GM21576 (cell line): Measurements from ENCODE around the gene IGSF8.
A peak's percentile ranks its signal among the peaks of the same experiment; 100 is the strongest.

ENCODE experiments used
- ATAC-seq: cut with Tn5 transposase; IDR thresholded peaks from one replicate; pipeline ENCODE4 v1.9.1; 2021; ENCODE audit warnings: mild to moderate bottlenecking, moderate library complexity; ENCODE audit not compliant: unreplicated experiment

The IGSF8 gene

DNA sequence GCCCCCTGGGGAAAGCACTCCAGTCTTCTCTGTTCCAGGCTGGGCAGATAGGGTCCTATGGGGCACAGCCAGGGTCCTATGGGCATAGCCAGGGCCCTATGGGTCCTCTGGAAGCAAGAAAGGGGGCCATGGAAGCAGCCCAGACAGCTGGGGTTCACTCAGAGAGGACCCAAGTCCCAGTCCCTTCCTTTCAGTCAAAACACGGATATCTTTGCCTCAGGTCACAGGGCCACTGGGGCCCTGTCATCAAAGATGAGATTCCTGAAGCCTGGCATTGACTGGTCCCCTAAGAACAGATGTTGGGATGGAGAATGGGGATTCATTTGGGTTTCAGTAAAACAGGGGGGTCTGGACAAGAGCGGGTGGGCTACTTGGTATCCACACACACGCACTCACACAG, 8.5 kb downstream of the IGSF8 start:
- no peak for ATAC-seq

GRCh38 chr1:160087118-160087662, 11.2 kb downstream of the IGSF8 start:
- ATAC-seq = no peak

GRCh38 chr1:160086456-160086892, 11.9 kb downstream of the IGSF8 start:
- ATAC-seq = no peak

GRCh38 chr1:160085686-160086455, 12.5 kb downstream of the IGSF8 start:
- no peak for ATAC-seq

DNA sequence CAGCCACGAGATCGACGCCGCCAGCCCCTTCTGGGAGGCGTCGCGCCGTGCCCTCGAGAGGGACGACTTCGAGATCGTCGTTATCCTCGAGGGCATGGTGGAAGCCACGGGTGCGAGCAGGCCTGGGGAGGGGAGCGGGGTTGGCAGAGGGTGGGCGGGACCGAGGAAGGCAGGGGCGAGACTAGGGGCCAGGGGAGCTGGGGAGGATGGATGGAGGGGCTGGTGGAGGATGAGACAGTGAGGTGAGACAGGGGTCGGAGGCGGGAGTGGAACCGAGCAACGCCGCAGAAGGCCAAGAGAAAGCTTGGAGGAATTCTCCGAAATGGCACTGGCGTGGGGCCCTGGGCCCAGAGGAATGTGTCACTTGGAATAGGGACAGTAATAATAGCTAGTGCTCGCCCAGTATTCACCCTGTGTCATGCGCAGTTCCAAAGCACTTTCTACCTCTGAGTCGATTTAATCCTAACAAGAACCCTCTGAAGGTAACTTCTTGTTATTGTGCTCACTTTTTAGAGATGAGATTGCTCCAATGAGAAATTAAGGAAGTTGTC, 13.6 kb downstream of the IGSF8 start:
- ATAC-seq = no peak

DNA sequence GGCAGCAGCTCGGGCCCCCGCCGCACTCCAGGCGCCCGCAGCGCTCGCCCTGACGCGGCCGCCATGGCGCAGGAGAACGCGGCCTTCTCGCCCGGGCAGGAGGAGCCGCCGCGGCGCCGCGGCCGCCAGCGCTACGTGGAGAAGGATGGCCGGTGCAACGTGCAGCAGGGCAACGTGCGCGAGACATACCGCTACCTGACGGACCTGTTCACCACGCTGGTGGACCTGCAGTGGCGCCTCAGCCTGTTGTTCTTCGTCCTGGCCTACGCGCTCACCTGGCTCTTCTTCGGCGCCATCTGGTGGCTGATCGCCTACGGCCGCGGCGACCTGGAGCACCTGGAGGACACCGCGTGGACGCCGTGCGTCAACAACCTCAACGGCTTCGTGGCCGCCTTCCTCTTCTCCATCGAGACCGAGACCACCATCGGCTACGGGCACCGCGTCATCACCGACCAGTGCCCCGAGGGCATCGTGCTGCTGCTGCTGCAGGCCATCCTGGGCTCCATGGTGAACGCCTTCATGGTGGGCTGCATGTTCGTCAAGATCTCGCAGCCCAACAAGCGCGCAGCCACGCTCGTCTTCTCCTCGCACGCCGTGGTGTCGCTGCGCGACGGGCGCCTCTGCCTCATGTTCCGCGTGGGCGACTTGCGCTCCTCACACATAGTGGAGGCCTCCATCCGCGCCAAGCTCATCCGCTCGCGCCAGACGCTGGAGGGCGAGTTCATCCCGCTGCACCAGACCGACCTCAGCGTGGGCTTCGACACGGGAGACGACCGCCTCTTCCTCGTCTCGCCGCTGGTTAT, 14.2 kb downstream of the IGSF8 start:
- no peak for ATAC-seq

DNA sequence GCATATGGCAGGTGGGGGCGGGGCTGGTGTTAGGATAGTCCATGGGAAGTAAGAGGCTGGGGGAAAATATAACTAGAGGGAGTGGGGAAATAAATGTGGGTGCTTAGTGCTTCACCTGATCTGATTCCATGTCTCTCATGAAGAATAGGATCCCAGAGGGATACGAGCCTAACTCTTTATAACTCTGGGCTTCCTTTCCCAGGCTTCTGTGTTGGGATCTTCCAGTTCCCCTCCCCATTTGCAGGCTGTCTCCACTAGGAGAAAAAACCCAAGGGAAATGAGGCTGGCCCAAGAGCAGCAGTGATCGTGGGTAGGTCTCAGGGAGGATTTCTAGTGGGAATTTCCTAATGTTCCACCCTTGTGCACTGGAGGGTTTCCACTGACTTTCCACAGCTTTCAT, 15.5 kb downstream of the IGSF8 start:
- no peak for ATAC-seq

GRCh38 chr1:160082487-160082886, 15.9 kb downstream of the IGSF8 start:
- no peak for ATAC-seq

DNA sequence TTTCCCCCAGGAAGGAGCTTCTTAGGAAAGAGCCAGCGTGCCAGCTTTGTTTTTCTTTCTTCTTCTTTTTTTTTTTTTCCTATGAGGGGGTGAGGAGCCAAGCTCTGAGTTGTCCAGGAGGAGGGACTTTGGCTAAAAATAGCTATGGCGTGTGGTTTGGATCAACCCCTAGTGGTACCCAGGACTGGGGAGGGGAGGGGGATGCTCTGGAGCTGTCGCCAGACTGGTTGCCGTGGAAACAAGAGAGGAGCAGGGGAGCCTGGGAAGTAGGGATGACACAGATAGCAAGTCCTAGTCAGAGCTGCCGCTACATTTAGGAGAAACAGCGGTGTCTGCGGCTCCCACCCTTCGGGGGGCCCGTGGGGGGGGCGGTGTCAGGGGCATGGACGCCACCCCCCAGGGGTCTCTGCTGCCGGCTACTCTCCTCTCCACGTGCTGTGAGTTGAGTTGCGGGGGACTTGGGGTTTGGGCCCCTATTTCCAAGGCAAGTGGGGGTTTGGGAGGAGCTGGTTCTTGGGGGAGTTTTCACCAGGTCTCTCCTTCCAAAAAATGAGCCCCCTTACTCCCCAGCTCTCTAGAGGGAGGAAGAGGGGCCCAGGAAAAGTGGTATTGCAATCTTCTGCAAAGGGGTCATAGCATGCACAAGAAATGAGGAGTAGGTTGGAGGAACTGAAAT, 17.0 kb downstream of the IGSF8 start, which contains the start of gene KCNJ9:
TSS of gene KCNJ9 (plus strand) at position 278 of the 676 bp plus-strand sequence. CDS start 2,493 bp downstream, outside the sequence.
- no peak for ATAC-seq

DNA sequence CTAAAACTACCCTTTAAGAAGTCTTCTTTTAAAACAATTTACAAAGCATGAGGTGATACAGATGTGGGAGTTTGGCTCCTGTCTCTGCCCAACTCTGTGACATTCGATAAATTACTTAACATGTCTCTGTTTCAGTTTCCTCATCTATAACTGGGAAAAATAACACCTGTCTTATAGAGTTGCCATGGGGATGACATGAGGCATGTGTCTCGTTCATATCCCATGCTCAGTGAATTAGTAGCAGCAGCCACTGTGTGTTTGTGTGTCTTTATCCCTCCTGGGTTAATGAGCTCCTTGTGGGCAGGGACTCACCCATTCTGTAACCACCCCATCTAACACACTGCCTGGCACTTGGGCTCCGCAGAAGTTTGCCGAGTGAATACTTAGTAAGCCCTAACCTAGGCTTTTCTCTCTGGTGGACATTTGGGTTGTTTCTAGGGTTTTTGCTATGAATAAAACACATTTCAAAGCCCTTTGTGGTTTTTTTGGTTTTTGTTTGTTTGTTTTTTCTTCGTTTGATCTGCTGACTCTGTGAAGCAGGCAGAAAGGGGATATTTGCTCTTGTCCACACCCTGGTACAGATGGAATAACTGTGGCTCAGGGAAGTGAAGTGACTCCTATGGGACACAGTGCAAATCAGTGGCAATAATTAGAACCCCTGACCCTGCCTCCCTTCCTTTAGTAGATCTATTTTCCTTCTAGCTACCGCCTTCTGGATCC, 17.9 kb downstream of the IGSF8 start:
- no peak for ATAC-seq

DNA sequence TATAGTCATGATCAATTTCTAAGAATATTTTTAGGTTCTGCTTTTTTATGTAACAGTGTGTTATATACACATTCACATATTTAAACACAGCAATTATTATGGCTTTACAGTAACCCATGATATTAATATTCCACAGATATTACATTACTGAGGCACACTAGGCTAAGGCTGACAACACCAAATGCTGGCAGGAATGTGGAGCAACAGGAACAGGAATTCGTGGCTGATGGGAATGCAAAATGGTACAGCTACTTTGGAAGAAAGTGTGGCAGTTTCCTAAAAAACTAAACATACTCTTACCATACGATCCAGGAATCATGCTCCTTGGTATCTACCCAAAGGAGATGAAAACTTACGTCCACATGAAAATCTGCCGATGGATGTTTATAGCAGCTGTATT, 19.0 kb downstream of the IGSF8 start:
- no peak for ATAC-seq

GRCh38 chr1:160078512-160079195, 19.8 kb downstream of the IGSF8 start:
- ATAC-seq = peak; percentile 62

GRCh38 chr1:160077486-160077885, 20.9 kb downstream of the IGSF8 start:
- ATAC-seq = no peak

DNA sequence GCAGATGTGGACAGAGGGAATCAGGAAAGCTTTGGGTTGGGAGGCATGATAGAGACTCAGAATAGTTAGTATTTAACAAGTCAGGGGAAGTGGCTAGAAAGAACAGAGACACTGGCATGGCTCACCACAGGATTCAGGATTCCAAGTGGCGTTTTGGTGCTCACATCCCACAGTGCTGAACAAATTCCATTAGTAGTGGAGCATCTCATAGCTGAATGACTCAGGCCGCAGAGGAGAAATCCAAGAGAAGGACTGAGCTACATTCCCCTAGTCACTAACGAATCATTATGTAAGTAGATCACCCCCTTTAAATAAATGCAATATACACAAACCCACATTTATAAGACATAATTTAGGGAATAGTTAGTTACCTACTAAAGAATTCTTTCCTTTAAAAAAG, 22.1 kb downstream of the IGSF8 start:
- no peak for ATAC-seq

DNA sequence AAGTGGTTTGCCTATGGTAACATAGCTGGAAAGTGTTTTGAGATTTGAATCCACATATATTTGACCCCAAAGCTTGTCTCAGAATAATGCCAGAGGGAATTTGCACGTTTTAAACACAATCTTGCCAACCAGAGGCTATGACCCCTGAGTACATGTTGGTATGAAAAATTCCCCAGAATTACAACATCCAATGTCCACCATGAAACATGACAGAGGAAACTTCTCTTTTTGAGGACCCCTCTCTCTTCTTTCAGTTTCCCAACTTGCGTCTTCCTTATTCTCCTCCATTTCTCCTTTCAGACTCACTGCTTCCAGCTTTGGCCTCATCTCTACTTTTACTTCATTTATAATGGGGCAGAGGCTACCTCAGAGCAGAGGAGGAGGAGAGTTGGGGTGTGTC, 22.6 kb downstream of the IGSF8 start:
- ATAC-seq = no peak

- no peak for ATAC-seq
Measured at GRCh38 chr1:160074865-160075264, 23.6 kb downstream of the IGSF8 start.

- no peak for ATAC-seq
Measured at GRCh38 chr1:160071289-160071688, 27.1 kb downstream of the IGSF8 start.

DNA sequence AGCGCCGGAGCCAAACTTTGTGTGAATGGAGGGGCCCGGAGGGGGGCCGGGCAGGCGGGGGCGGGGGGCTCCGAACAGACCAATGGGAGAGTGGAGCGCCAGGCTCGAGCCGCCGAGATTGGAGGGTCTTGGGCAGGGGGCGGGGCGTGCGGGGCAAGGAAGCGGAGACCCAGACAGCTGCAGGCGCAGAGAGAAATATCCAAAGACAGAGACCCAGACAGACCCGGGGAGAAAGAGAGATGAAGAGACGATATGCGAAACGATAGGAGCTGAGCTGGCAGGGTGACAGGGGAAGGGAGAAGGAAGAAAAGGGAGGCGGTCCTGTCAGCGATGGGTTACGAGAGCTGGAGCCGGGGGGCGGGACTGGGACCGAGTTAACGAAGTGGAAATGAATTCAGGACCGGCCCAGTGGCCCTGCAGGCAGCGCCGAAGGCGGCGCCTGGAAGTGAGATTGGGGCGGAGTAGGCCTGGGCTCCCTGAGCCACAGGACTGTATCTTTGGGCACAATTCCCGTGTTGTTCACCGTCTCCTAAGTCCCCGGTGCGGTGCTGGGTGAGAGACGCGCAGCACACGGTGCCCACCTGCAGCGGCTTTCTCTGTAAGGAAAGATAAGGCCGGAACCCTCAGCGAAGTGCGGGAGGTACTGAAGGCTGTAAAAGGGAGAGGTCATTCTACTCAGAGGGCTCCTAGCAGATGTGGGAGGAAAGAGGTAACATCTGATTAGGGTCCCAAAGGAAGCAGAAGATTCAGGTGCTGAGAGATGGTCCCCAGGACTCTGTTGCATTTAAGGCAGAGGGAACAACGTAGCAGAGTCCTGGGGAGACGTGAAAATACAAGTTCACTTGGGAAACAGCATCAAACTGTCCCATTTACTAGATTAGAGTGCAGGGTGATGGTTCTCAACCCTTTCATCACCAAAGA, 27.9 kb downstream of the IGSF8 start:
- ATAC-seq = no peak
